PC-9 (cell line): ENCODE data around the gene CD300H.

Source experiments
- CTCF ChIP-seq: fragments of 200-600 bp; sonication (generic); conservative IDR thresholded peaks from 2 replicates; pipeline ENCODE4 v1.6.1; 2017; ENCODE audit warnings: mixed run types, antibody characterized with exemption, mild to moderate bottlenecking, moderate library complexity
- EZH2 ChIP-seq: fragments of 200-600 bp; sonication (generic); IDR thresholded peaks from 2 replicates; pipeline ENCODE4 v1.8.0; 2017; ENCODE audit warnings: antibody characterized with exemption, low read depth

DNA sequence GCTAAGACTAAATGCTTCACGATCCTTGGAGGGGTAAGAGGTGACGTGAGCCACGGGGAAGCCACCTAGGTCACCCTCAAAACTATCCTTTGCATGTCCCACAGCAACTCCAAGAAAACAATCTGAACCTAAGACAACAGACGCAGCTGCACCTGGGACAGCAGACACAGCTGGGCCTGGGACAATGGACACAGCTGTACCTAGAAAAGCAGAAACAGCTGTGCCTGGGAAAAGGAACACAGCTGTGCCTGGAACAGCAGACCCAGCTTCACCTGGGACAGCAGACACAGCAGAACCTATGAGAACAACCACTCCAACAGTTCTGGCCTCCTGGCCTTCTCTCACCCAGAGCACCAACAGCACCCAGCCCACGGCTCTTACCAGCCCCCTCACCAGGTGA, 36.4 kb upstream of the CD300H start:
- TF ChIP-seq CTCF (no peak), EZH2 (no peak)
